ENCODE data around the gene CASK.
"Not testable (repeated sequence)": the region's sequence is repeated elsewhere in the genome, so short reads cannot be mapped to it uniquely, and the experiment has no call there.

Gene CASK

DNA sequence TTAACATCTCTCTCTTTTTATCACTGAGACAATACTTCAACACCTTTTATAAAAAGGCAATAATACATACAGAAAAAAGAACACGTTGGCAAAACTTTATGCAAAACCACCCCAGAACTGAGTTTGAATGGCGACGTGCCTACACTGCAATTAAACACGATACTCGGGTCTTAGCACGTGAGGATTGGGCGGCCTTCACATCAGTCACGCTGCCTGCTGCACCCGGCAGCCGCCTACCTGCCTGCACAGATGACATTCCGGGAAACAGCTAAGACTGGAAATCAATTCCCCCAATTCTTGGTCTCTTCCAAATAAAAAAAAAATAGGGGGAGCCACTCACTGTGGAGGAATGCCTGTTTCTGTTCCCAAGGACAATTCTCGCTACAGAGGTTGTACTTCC lies 408.0 kb downstream of the CASK start:
- no peak overlapping the region for H2BK120ac ChIP-seq (ENCODE audit: low read depth, low read length)
- H3K4me1 ChIP-seq (ENCODE audit: control insufficient read depth, insufficient read depth, low read depth, low read length): peaks cover 6% of the 10 kb centered on the region
- H3K4ac ChIP-seq (ENCODE audit: low read depth in 1 of 2, low read length in 2 of 2): no peak overlapping the region
- peaks cover 0 to 8% of the 10 kb centered on the region in 2 experiments for H3K36me3 ChIP-seq (ENCODE audit: control insufficient read depth in 1 of 2, insufficient read depth in 2 of 2, low read depth in 1 of 2, low read length in 2 of 2)
- H2AFZ ChIP-seq (ENCODE audit: low read depth, low read length): no peak overlapping the region
- no peak overlapping the region for H2BK5ac ChIP-seq (ENCODE audit: low read depth, low read length, poor library complexity, severe bottlenecking)
- H3K14ac ChIP-seq (ENCODE audit: low read length in 2 of 2): no peak overlapping the region
- H3K27ac ChIP-seq (ENCODE audit: low read length, poor library complexity, severe bottlenecking): no peak overlapping the region
- H3K4me3 ChIP-seq (ENCODE audit: insufficient read depth in 1 of 2, low read depth in 1 of 2, low read length in 2 of 2): no peak overlapping the region
- no peak overlapping the region for H4K8ac ChIP-seq (ENCODE audit: low read length)
- H4K91ac ChIP-seq (ENCODE audit: low read length): no peak overlapping the region
- no peaks in the 10 kb centered on the region for H3K79me1 ChIP-seq (replicated peaks; ENCODE audit: low read length, poor library complexity, severe bottlenecking)
- WGBS: 98% methylated on average over 8 of the region's 12 CpGs
- H3K4me2 ChIP-seq (ENCODE audit: low read length, poor library complexity, severe bottlenecking): no peak overlapping the region
- no peak overlapping the region for H3K9ac ChIP-seq (ENCODE audit: low read length)
- no peak overlapping the region for H3K18ac ChIP-seq (ENCODE audit: low read depth in 1 of 2, low read length in 2 of 2)
- H3K9me3 ChIP-seq (ENCODE audit: control insufficient read depth, low read length): no peaks in the 10 kb centered on the region
- H3K27me3 ChIP-seq (ENCODE audit: control insufficient read depth in 1 of 2, insufficient read depth in 1 of 2, low read length in 2 of 2): peaks cover 0 to 44% of the 10 kb centered on the region in 2 experiments
- no peak overlapping the region for H2BK12ac ChIP-seq (ENCODE audit: low read length in 2 of 2)
- no peak overlapping the region for H3K23ac ChIP-seq (ENCODE audit: low read length in 2 of 2)
- H2BK15ac ChIP-seq (ENCODE audit: low read depth, poor library complexity, severe bottlenecking): no peak overlapping the region
- H2AK5ac ChIP-seq (ENCODE audit: low read length, severe bottlenecking): no peak overlapping the region
- no peak for DNase-seq

DNA sequence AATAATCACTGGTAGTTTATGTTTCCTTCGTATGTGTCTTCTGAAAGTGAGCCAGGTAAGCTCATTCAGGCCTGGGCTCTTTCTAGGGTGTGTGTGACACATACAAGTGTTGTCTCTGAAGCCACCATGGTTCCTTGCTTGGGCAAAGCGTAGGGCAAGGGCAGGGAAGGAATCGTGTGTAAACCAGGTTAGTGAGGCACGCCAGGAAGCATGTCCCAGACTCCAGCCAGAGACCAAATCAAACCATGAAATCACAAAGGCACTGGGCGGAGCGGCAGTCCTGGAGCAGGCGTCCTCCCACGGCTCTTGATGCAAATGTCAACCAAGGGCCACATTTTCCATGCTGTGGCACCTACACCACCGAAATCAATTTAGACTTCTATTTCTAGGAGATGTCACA lies 409.2 kb downstream of the CASK start:
- WGBS: 86% methylated on average over 4 of the region's 9 CpGs
- Histone ChIP-seq H3K27ac (ENCODE audit: low read length, poor library complexity, severe bottlenecking) (no peak overlapping the region), H3K4ac (ENCODE audit: low read depth in 1 of 2, low read length in 2 of 2) (no peak overlapping the region), H2BK120ac (ENCODE audit: low read depth, low read length) (no peak overlapping the region), H2AFZ (ENCODE audit: low read depth, low read length) (no peak overlapping the region), H3K36me3 (ENCODE audit: control insufficient read depth in 1 of 2, insufficient read depth in 2 of 2, low read depth in 1 of 2, low read length in 2 of 2) (peaks cover 0 to 5% of the 10 kb centered on the region in 2 experiments), H2AK5ac (ENCODE audit: low read length, severe bottlenecking) (no peak overlapping the region), H4K91ac (ENCODE audit: low read length) (no peak overlapping the region), H3K79me1 (replicated peaks; ENCODE audit: low read length, poor library complexity, severe bottlenecking) (no peaks in the 10 kb centered on the region), H3K4me3 (ENCODE audit: insufficient read depth in 1 of 2, low read depth in 1 of 2, low read length in 2 of 2) (no peak overlapping the region), H4K8ac (ENCODE audit: low read length) (no peak overlapping the region), H3K9ac (ENCODE audit: low read length) (no peak overlapping the region), H2BK5ac (ENCODE audit: low read depth, low read length, poor library complexity, severe bottlenecking) (no peak overlapping the region), H2BK12ac (ENCODE audit: low read length in 2 of 2) (no peak overlapping the region), H3K23ac (ENCODE audit: low read length in 2 of 2) (no peak overlapping the region), H3K14ac (ENCODE audit: low read length in 2 of 2) (no peak overlapping the region), H3K18ac (ENCODE audit: low read depth in 1 of 2, low read length in 2 of 2) (no peak overlapping the region), H3K9me3 (ENCODE audit: control insufficient read depth, low read length) (no peaks in the 10 kb centered on the region), H3K4me1 (ENCODE audit: control insufficient read depth, insufficient read depth, low read depth, low read length) (peaks cover 6% of the 10 kb centered on the region), H3K27me3 (ENCODE audit: control insufficient read depth in 1 of 2, insufficient read depth in 1 of 2, low read length in 2 of 2) (peaks cover 0 to 40% of the 10 kb centered on the region in 2 experiments), H3K4me2 (ENCODE audit: low read length, poor library complexity, severe bottlenecking) (no peak overlapping the region), H2BK15ac (ENCODE audit: low read depth, poor library complexity, severe bottlenecking) (no peak overlapping the region)
- no peak for DNase-seq

DNA sequence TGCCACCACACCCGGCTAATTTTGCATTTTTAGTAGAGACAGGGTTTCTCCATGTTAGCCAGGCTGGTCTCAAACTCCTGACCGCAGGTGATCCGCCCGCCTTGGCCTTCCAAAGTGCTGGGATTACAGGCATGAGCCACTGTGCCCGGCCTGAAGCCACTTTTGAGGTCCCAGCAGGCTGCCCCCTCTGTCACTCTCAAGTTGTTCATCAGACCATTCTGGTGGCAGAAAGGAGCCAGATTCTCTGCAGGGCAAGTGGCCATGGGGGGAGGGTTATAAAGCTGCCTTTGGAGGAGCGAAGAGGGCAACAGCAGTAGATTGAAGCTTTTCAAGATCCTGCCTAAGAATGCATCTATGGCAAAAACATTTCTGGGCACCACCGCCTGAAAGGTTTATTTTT lies 410.5 kb downstream of the CASK start:
- H3K9ac ChIP-seq (ENCODE audit: low read length); H2AFZ ChIP-seq (ENCODE audit: low read depth, low read length); H3K9me3 ChIP-seq (ENCODE audit: control insufficient read depth, low read length); H2BK15ac ChIP-seq (ENCODE audit: low read depth, poor library complexity, severe bottlenecking); H2BK5ac ChIP-seq (ENCODE audit: low read depth, low read length, poor library complexity, severe bottlenecking); H3K4me1 ChIP-seq (ENCODE audit: control insufficient read depth, insufficient read depth, low read depth, low read length); H3K23ac ChIP-seq (ENCODE audit: low read length in 2 of 2); H3K27ac ChIP-seq (ENCODE audit: low read length, poor library complexity, severe bottlenecking); H3K4me3 ChIP-seq (ENCODE audit: insufficient read depth in 1 of 2, low read depth in 1 of 2, low read length in 2 of 2); H3K36me3 ChIP-seq (ENCODE audit: control insufficient read depth in 1 of 2, insufficient read depth in 2 of 2, low read depth in 1 of 2, low read length in 2 of 2); H3K14ac ChIP-seq (ENCODE audit: low read length in 2 of 2); H3K18ac ChIP-seq (ENCODE audit: low read depth in 1 of 2, low read length in 2 of 2); H3K4ac ChIP-seq (ENCODE audit: low read depth in 1 of 2, low read length in 2 of 2); H2AK5ac ChIP-seq (ENCODE audit: low read length, severe bottlenecking); H2BK12ac ChIP-seq (ENCODE audit: low read length in 2 of 2); H2BK120ac ChIP-seq (ENCODE audit: low read depth, low read length); H4K8ac ChIP-seq (ENCODE audit: low read length); DNase-seq; H4K91ac ChIP-seq (ENCODE audit: low read length); H3K4me2 ChIP-seq (ENCODE audit: low read length, poor library complexity, severe bottlenecking); H3K79me1 ChIP-seq (replicated peaks; ENCODE audit: low read length, poor library complexity, severe bottlenecking): not testable (repeated sequence)
- WGBS: 99% methylated on average over 7 of the region's 7 CpGs
- peaks cover 0 to 33% of the 10 kb centered on the region in 2 experiments for H3K27me3 ChIP-seq (ENCODE audit: control insufficient read depth in 1 of 2, insufficient read depth in 1 of 2, low read length in 2 of 2)

DNA sequence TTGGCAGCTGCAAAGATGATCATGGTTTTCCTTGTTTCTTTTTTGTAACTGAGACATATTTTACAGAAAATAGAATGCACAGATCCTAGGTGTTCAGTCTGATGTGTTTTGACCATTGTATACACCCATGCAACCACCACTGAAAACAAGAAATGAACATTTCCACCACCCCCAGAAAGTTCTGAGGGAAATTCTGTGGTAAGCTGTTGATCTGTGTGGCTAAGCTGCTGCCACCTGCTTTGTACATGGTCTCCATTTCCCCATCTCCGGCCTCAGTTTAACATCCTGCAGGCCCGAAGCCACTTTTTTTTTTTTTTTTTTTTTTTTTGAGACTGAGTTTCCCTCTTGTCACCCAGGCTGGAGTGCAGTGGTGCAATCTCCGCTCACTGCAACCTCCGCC lies 411.0 kb downstream of the CASK start:
- H2BK5ac ChIP-seq (ENCODE audit: low read depth, low read length, poor library complexity, severe bottlenecking): no peak overlapping the region
- no peak overlapping the region for H2BK15ac ChIP-seq (ENCODE audit: low read depth, poor library complexity, severe bottlenecking)
- peaks cover 0 to 33% of the 10 kb centered on the region in 2 experiments for H3K27me3 ChIP-seq (ENCODE audit: control insufficient read depth in 1 of 2, insufficient read depth in 1 of 2, low read length in 2 of 2)
- H2BK120ac ChIP-seq (ENCODE audit: low read depth, low read length): no peak overlapping the region
- no peak overlapping the region for H4K8ac ChIP-seq (ENCODE audit: low read length)
- H2AK5ac ChIP-seq (ENCODE audit: low read length, severe bottlenecking): no peak overlapping the region
- H4K91ac ChIP-seq (ENCODE audit: low read length): no peak overlapping the region
- no peak overlapping the region for H2BK12ac ChIP-seq (ENCODE audit: low read length in 2 of 2)
- peaks cover 4% of the 10 kb centered on the region for H3K4me1 ChIP-seq (ENCODE audit: control insufficient read depth, insufficient read depth, low read depth, low read length)
- no peak overlapping the region for H3K14ac ChIP-seq (ENCODE audit: low read length in 2 of 2)
- no peak overlapping the region for H3K9ac ChIP-seq (ENCODE audit: low read length)
- 100% methylated on average over 2 of the region's 4 CpGs for WGBS
- H3K4me2 ChIP-seq (ENCODE audit: low read length, poor library complexity, severe bottlenecking): no peak overlapping the region
- no peak overlapping the region for H3K4ac ChIP-seq (ENCODE audit: low read depth in 1 of 2, low read length in 2 of 2)
- no peaks in the 10 kb centered on the region for H3K9me3 ChIP-seq (ENCODE audit: control insufficient read depth, low read length)
- no peak overlapping the region for H3K27ac ChIP-seq (ENCODE audit: low read length, poor library complexity, severe bottlenecking)
- H3K79me1 ChIP-seq (replicated peaks; ENCODE audit: low read length, poor library complexity, severe bottlenecking): no peaks in the 10 kb centered on the region
- H2AFZ ChIP-seq (ENCODE audit: low read depth, low read length): no peak overlapping the region
- DNase-seq: no peak
- H3K4me3 ChIP-seq (ENCODE audit: insufficient read depth in 1 of 2, low read depth in 1 of 2, low read length in 2 of 2): no peak overlapping the region
- H3K36me3 ChIP-seq (ENCODE audit: control insufficient read depth in 1 of 2, insufficient read depth in 2 of 2, low read depth in 1 of 2, low read length in 2 of 2): no peaks in the 10 kb centered on the region
- H3K18ac ChIP-seq (ENCODE audit: low read depth in 1 of 2, low read length in 2 of 2): no peak overlapping the region
- no peak overlapping the region for H3K23ac ChIP-seq (ENCODE audit: low read length in 2 of 2)

All from mesenchymal stem cell (in vitro differentiated cells and primary cell).